Activated CD8-positive, alpha-beta memory T cell treated with anti-CD3 and anti-CD28 coated beads, Interleukin-2, amount 50 U/mL, for 1 hour (primary cell): ENCODE data around the gene TMEM53.
"Not testable (repeated sequence)": the region's sequence is repeated elsewhere in the genome, so short reads cannot be mapped to it uniquely, and the experiment has no call there.

Experiments used
- DNase-seq: peaks from one replicate; pipeline ENCODE4 v3.0.0-alpha.2; 2020; ENCODE audit errors: extremely low read depth

Gene TMEM53

GRCh38 chr1:44672961-44673674, 1.2 kb downstream of the TMEM53 start:
- DNase-seq = no peak

GRCh38 chr1:44672254-44672955, 1.9 kb downstream of the TMEM53 start:
- DNase-seq = no peak

GRCh38 chr1:44670751-44671640, 3.3 kb downstream of the TMEM53 start:
- no peak for DNase-seq

- DNase-seq = not testable (repeated sequence)
Measured at GRCh38 chr1:44666719-44667118, 7.6 kb downstream of the TMEM53 start.

- DNase-seq = no peak
Measured at GRCh38 chr1:44664730-44665370, 9.4 kb downstream of the TMEM53 start.

GRCh38 chr1:44663417-44663816, 10.9 kb downstream of the TMEM53 start:
- no peak for DNase-seq

GRCh38 chr1:44662683-44663030, 11.6 kb downstream of the TMEM53 start:
- no peak for DNase-seq

GRCh38 chr1:44661781-44662682, 12.2 kb downstream of the TMEM53 start:
- no peak for DNase-seq

GRCh38 chr1:44660176-44660575, 14.1 kb downstream of the TMEM53 start:
- DNase-seq = no peak

- DNase-seq = no peak
Measured at GRCh38 chr1:44659566-44659965, 14.7 kb downstream of the TMEM53 start.

GRCh38 chr1:44655609-44656008, 18.7 kb downstream of the TMEM53 start:
- no peak for DNase-seq

- no peak for DNase-seq
Measured at GRCh38 chr1:44654621-44655187, 19.6 kb downstream of the TMEM53 start.

GRCh38 chr1:44653107-44653964, 20.9 kb downstream of the TMEM53 start:
- no peak for DNase-seq

GRCh38 chr1:44652445-44653106, 21.7 kb downstream of the TMEM53 start:
- DNase-seq = no peak

- DNase-seq = no peak
Measured at GRCh38 chr1:44651069-44651468, 23.2 kb downstream of the TMEM53 start.

GRCh38 chr1:44650159-44650831, 24.0 kb downstream of the TMEM53 start:
- DNase-seq = no peak

GRCh38 chr1:44649788-44650158, 24.5 kb downstream of the TMEM53 start:
- DNase-seq = no peak

- no peak for DNase-seq
Measured at GRCh38 chr1:44648529-44649250, 25.6 kb downstream of the TMEM53 start.
